Fibroblast of lung (primary cell): ENCODE measurements around the gene SYNDIG1L. TPM values are rescaled to one million over a fixed set of nuclear protein-coding genes. Genes with fewer than 3 reads are reported as not detected.

Experiments
- DNase-seq, 2 donors: peaks; one replicate each; pipeline versions ENCODE4 v3.0.0 to v3.0.0-alpha.2; 2010; ENCODE audit warnings: low read depth in 2 of 2
- H2AFZ ChIP-seq: 2 replicates; pipeline ENCODE4 v1.5.1; 2012; ENCODE audit warnings: low read length, control low read depth, inconsistent platforms
- H3K27ac ChIP-seq: 2 replicates; pipeline ENCODE4 v1.5.1; 2011; ENCODE audit warnings: low read length, control low read depth; ENCODE audit not compliant: insufficient read depth
- H3K27me3 ChIP-seq: 2 replicates; pipeline ENCODE4 v1.5.1; 2011; ENCODE audit warnings: mild to moderate bottlenecking, low read length; ENCODE audit not compliant: control insufficient read depth, insufficient read depth
- H3K36me3 ChIP-seq: 2 replicates; pipeline ENCODE4 v1.5.1; 2011; ENCODE audit warnings: low read length; ENCODE audit not compliant: control insufficient read depth, insufficient read depth
- H3K4me1 ChIP-seq: 2 replicates; pipeline ENCODE4 v1.5.1; 2011; ENCODE audit warnings: low read length; ENCODE audit not compliant: control insufficient read depth, insufficient read depth; ENCODE audit errors: extremely low read depth
- H3K4me2 ChIP-seq: 2 replicates; pipeline ENCODE4 v1.5.1; 2011; ENCODE audit warnings: low read length, control low read depth; ENCODE audit not compliant: insufficient read depth; ENCODE audit errors: extremely low read depth
- H3K4me3 ChIP-seq, 4 experiments: fragments of 200-600 bp in 1 of 4; sonication (generic) in 1 of 4; replicated peaks in 1 of 4; 2 replicates each; pipeline ENCODE4 v1.5.1; 2011 to 2016; ENCODE audit warnings: low read length in 4 of 4, low read depth in 3 of 4, mild to moderate bottlenecking in 3 of 4, control low read depth in 2 of 4, inconsistent platforms in 1 of 4, mixed read lengths in 1 of 4; ENCODE audit not compliant: insufficient read depth in 1 of 4; ENCODE audit errors: control extremely low read depth in 1 of 4
- H3K79me2 ChIP-seq: 2 replicates; pipeline ENCODE4 v1.5.1; 2012; ENCODE audit warnings: mild to moderate bottlenecking, low read length, inconsistent platforms; ENCODE audit not compliant: control insufficient read depth, insufficient read depth
- H3K9ac ChIP-seq: 2 replicates; pipeline ENCODE4 v1.5.1; 2011; ENCODE audit warnings: mild to moderate bottlenecking, low read length, control low read depth; ENCODE audit not compliant: insufficient read depth
- H3K9me3 ChIP-seq: 2 replicates; pipeline ENCODE4 v1.5.1; 2012; ENCODE audit warnings: low read depth, low read length; ENCODE audit not compliant: control insufficient read depth, insufficient read depth
- H4K20me1 ChIP-seq: 2 replicates; pipeline ENCODE4 v1.5.1; 2011; ENCODE audit warnings: low read length; ENCODE audit not compliant: control insufficient read depth, insufficient read depth; ENCODE audit errors: extremely low read depth
- EZH2 ChIP-seq: IDR thresholded peaks from 2 replicates; pipeline ENCODE4 v1.5.1; 2012; ENCODE audit warnings: low read length, control low read depth, mild to moderate bottlenecking; ENCODE audit errors: missing control alignments
- polyA plus RNA-seq, 2 donors: library from polyadenylated mRNA; depleted of rRNA in 1 of 2; stranded (reverse) in 1 of 2; unstranded in 1 of 2; fragments of >200 nt; gene quantifications; 2 replicates each; pipeline ENCODE4 v1.2.1, GENCODE V29; 2011 to 2012; ENCODE audit warnings: missing spikeins in 1 of 2
- total RNA-seq: library from RNA; depleted of rRNA; stranded (reverse); fragments of >200 nt; gene quantifications from 2 replicates; pipeline ENCODE4 v1.2.1, GENCODE V29; 2014
- TF ChIP-seq, protein P1 (sequence below), 2 donors: IDR thresholded peaks in 1 of 2; conservative IDR thresholded peaks in 1 of 2; 1 replicate in 1 of 2; 2 replicates in 1 of 2; pipeline ENCODE4 v1.5.1; 2011 to 2012; ENCODE audit warnings: low read length in 2 of 2, control low read depth in 1 of 2, inconsistent platforms in 1 of 2, low read depth in 1 of 2, mild to moderate bottlenecking in 1 of 2

SYNDIG1L gene
- total and polyA plus RNA-seq, 2 donors (not counting 1 experiment from before 2014, with no cell fraction given) = not detected

DNA sequence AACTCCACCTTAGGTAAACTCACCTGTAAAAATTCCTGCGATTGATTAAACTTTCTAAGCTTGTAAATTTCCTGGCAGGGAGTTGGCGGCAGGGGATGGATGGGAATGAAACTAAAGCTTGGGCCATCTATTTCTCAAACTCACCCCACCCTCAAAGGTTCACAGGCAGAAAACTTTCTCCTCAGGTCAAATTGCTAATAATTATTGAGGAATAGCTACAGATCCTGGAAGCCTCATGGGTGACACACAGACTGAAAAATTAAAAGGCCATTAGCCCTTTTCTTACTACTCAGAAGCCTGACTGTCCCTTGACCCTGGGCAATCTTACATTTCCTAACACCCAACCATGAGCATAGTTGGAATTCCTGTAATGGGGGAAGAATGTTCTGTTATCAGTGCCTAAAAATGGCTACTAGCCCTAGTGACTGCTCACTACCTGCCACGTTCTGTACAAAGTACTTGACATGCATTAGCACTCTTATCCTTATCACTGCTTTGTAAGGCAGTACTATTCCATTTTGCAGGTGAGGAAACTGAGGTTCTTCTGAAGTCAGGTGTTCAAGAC, 12.4 kb upstream of the SYNDIG1L start:
- no peaks in the 10 kb centered on the region for H3K36me3 ChIP-seq
- TF ChIP-seq, protein P1, sequence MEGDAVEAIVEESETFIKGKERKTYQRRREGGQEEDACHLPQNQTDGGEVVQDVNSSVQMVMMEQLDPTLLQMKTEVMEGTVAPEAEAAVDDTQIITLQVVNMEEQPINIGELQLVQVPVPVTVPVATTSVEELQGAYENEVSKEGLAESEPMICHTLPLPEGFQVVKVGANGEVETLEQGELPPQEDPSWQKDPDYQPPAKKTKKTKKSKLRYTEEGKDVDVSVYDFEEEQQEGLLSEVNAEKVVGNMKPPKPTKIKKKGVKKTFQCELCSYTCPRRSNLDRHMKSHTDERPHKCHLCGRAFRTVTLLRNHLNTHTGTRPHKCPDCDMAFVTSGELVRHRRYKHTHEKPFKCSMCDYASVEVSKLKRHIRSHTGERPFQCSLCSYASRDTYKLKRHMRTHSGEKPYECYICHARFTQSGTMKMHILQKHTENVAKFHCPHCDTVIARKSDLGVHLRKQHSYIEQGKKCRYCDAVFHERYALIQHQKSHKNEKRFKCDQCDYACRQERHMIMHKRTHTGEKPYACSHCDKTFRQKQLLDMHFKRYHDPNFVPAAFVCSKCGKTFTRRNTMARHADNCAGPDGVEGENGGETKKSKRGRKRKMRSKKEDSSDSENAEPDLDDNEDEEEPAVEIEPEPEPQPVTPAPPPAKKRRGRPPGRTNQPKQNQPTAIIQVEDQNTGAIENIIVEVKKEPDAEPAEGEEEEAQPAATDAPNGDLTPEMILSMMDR (conservative IDR thresholded peaks at IDR 0.05 in 1 of 2, IDR thresholded peaks at IDR 0.05 in 1 of 2; ENCODE audit: low read depth in 1 of 2, low read length in 2 of 2) = no peak
- TF ChIP-seq EZH2 = no peak
- DNase-seq = no peak
- no peaks in the 10 kb centered on the region for H3K4me1 ChIP-seq
- H3K9ac ChIP-seq = no peak overlapping the region
- H4K20me1 ChIP-seq = no peaks in the 10 kb centered on the region
- no peak overlapping the region for H3K27ac ChIP-seq
- H3K27me3 ChIP-seq = peaks cover 10% of the 10 kb centered on the region
- H3K4me3 ChIP-seq = no peak overlapping the region
- H3K4me2 ChIP-seq = no peak overlapping the region
- no peaks in the 10 kb centered on the region for H3K9me3 ChIP-seq
- H3K79me2 ChIP-seq = no peaks in the 10 kb centered on the region
- no peak overlapping the region for H2AFZ ChIP-seq

DNA sequence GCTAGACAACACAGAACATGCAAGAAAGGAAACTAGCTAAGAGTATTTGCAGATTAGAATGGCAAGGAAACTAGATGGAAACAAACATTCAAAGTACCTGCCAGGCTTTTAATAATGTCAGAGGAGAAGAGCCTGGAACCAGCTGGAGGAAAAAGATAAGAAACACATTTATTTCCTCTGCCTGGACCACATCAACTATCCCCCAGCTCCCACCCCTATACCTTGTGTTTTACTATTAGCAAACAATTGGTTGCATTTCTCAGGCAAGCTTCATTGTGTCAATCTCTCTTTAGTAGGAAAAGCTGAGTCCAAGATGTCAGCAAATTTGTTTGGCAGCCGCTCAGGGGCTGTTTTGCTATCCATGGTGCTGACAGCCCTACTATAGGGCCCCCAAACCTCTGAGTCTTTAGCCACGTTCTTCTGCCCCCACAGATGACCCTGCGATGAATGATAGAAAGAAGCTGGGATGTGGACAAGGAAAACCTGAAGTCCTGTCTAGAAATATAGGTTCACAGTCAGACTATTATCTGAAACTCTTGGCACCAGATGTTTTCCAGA, 11.6 kb upstream of the SYNDIG1L start:
- Histone ChIP-seq H3K4me1 (no peaks in the 10 kb centered on the region), H3K4me3 (no peak overlapping the region), H3K27me3 (peaks cover 10% of the 10 kb centered on the region), H3K9ac (no peak overlapping the region), H3K9me3 (no peaks in the 10 kb centered on the region), H4K20me1 (no peaks in the 10 kb centered on the region), H3K27ac (no peak overlapping the region), H2AFZ (no peak overlapping the region), H3K4me2 (no peak overlapping the region), H3K79me2 (no peaks in the 10 kb centered on the region), H3K36me3 (no peaks in the 10 kb centered on the region)
- DNase-seq = peak in 1 of 2 donors; percentile 3
- TF ChIP-seq EZH2 = no peak
- TF ChIP-seq, protein P1 (conservative IDR thresholded peaks at IDR 0.05 in 1 of 2, IDR thresholded peaks at IDR 0.05 in 1 of 2; ENCODE audit: low read depth in 1 of 2, low read length in 2 of 2) = no peak

DNA sequence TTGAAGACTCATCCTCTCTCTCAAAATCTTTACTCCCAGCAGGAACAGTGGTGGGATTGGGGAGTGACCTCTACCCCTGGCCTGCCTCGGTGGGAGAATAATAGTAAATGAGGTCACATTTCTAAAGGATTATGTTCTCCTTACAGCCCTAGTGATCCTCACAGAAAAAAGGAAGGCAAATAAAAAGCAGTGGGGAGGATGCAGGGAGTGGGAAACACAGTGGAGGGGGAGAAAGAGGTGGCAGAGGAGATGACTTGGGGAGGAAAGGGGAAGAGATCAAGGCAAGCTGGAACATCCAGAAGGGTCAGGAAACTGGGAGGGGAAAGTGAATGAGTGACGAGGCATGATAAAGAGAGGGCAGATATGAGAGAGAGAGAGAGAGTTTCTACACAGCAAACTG, 8.3 kb upstream of the SYNDIG1L start:
- H3K9ac ChIP-seq = no peak overlapping the region
- H3K36me3 ChIP-seq = no peaks in the 10 kb centered on the region
- H3K4me3 ChIP-seq = no peak overlapping the region
- no peak overlapping the region for H2AFZ ChIP-seq
- H3K79me2 ChIP-seq = no peaks in the 10 kb centered on the region
- H3K4me1 ChIP-seq = no peaks in the 10 kb centered on the region
- TF ChIP-seq, protein P1 (conservative IDR thresholded peaks at IDR 0.05 in 1 of 2, IDR thresholded peaks at IDR 0.05 in 1 of 2; ENCODE audit: low read depth in 1 of 2, low read length in 2 of 2) = no peak
- no peak for TF ChIP-seq EZH2
- no peak overlapping the region for H3K4me2 ChIP-seq
- no peaks in the 10 kb centered on the region for H4K20me1 ChIP-seq
- H3K27me3 ChIP-seq = peaks cover 8% of the 10 kb centered on the region
- H3K27ac ChIP-seq = no peak overlapping the region
- H3K9me3 ChIP-seq = no peaks in the 10 kb centered on the region
- no peak for DNase-seq
